Measurements from ENCODE around the gene CNGB1. TPM values are rescaled to one million over a fixed set of nuclear protein-coding genes. Genes with fewer than 3 reads are reported as not detected.

Gene CNGB1
- total and polyA plus RNA-seq, 2 of the 13 experiments (the other 11 are each of a cell fraction or from before 2014, with no cell fraction given), result 0.02 to 0.15 TPM

- 0 out of 2 replicates have a peak, but pooled peaks have one; percentile 45 for TF ChIP-seq MAZ (IDR thresholded peaks at IDR 0.05; ENCODE audit: borderline replicate concordance, low read depth, low read length)
- TF ChIP-seq MAZ (CRISPR knock-in tag; IDR thresholded peaks at IDR 0.05; ENCODE audit: low read depth), result no peak
- peak; percentile 81 for TF ChIP-seq HMG20B (CRISPR knock-in tag; conservative IDR thresholded peaks at IDR 0.05)
- TF ChIP-seq ZBTB8A (CRISPR knock-in tag; IDR thresholded peaks at IDR 0.05; ENCODE audit: borderline replicate concordance, low read depth), result no peak
- no peak for TF ChIP-seq ZNF550 (CRISPR knock-in tag; IDR thresholded peaks at IDR 0.05; ENCODE audit: borderline replicate concordance)
- TF ChIP-seq RFX1 (IDR thresholded peaks at IDR 0.05), result no peak
- TF ChIP-seq ZNF883 (CRISPR knock-in tag; IDR thresholded peaks at IDR 0.05; ENCODE audit: not compliant biosample characterization), result no peak
- TF ChIP-seq TCF12 (IDR thresholded peaks at IDR 0.05), result no peak
- TF ChIP-seq TCF12 (CRISPR knock-in tag; IDR thresholded peaks at IDR 0.05), result peak; percentile 57
- no peak; the same call in 1 of the 2 replicates for TF ChIP-seq ZNF431 (CRISPR knock-in tag; IDR thresholded peaks at IDR 0.05; ENCODE audit: borderline replicate concordance, low read depth)
- no peak for TF ChIP-seq ZNF569 (CRISPR knock-in tag; IDR thresholded peaks at IDR 0.05; ENCODE audit: borderline replicate concordance)
- TF ChIP-seq FOXC1 (CRISPR knock-in tag; IDR thresholded peaks at IDR 0.05; ENCODE audit: borderline replicate concordance), result peak; percentile 20; the same call in 1 of the 2 replicates
- peak; percentile 79 for TF ChIP-seq DRAP1 (CRISPR knock-in tag; IDR thresholded peaks at IDR 0.05)
- no peak for TF ChIP-seq SNAPC4 (CRISPR knock-in tag; IDR thresholded peaks at IDR 0.05)
- TF ChIP-seq MXI1 (IDR thresholded peaks at IDR 0.05; ENCODE audit: borderline replicate concordance, low read depth, low read length), result peak; percentile 45; the same call in 1 of the 3 replicates
- TF ChIP-seq ZBTB21 (CRISPR knock-in tag; IDR thresholded peaks at IDR 0.05), result peak; percentile 92
- TF ChIP-seq ZNF441 (CRISPR knock-in tag; IDR thresholded peaks at IDR 0.05; ENCODE audit: borderline replicate concordance), result no peak
- TF ChIP-seq FOXA3 (CRISPR knock-in tag; IDR thresholded peaks at IDR 0.05), result peak; percentile 100
- no peak for TF ChIP-seq ZNF382 (CRISPR knock-in tag; IDR thresholded peaks at IDR 0.05; ENCODE audit: borderline replicate concordance)
- TF ChIP-seq TAF1 (CRISPR knock-in tag; IDR thresholded peaks at IDR 0.05), result peak; percentile 51
- peak; percentile 94; the same call in 1 of the 2 replicates for TF ChIP-seq ZKSCAN8 (CRISPR knock-in tag; IDR thresholded peaks at IDR 0.05; ENCODE audit: borderline replicate concordance)
- TF ChIP-seq ZNF264 (CRISPR knock-in tag; IDR thresholded peaks at IDR 0.05), result peak; percentile 89; the same call in 1 of the 2 replicates
- no peak for TF ChIP-seq MXD3 (CRISPR knock-in tag; IDR thresholded peaks at IDR 0.05)
- peak; percentile 44; the same call in 1 of the 2 replicates for TF ChIP-seq KMT2A (CRISPR knock-in tag; IDR thresholded peaks at IDR 0.05)
- peak; percentile 99 for TF ChIP-seq HMG20A (CRISPR knock-in tag; IDR thresholded peaks at IDR 0.05; ENCODE audit: borderline replicate concordance)
- TF ChIP-seq NFYC (CRISPR knock-in tag; IDR thresholded peaks at IDR 0.05), result no peak
- TF ChIP-seq ARNT2 (CRISPR knock-in tag; IDR thresholded peaks at IDR 0.05; ENCODE audit: low read depth), result no peak
These were observed 76.4 kb downstream of the CNGB1 start (continued) for GRCh38 chr16:57894390-57895080.

All from HepG2 (cell line).